Stimulated activated CD8-positive, alpha-beta memory T cell treated with anti-CD3 and anti-CD28 coated beads, Interleukin-12 subunit alpha, Interleukin-12 subunit beta, amount 100 ng/mL, for 24 hours (primary cell): ENCODE data around the gene KRTAP9-7.

ENCODE experiments used
- DNase-seq: peaks from one replicate; pipeline ENCODE4 v3.0.0-alpha.2; 2020; ENCODE audit errors: extremely low read depth

KRTAP9-7 gene

DNA sequence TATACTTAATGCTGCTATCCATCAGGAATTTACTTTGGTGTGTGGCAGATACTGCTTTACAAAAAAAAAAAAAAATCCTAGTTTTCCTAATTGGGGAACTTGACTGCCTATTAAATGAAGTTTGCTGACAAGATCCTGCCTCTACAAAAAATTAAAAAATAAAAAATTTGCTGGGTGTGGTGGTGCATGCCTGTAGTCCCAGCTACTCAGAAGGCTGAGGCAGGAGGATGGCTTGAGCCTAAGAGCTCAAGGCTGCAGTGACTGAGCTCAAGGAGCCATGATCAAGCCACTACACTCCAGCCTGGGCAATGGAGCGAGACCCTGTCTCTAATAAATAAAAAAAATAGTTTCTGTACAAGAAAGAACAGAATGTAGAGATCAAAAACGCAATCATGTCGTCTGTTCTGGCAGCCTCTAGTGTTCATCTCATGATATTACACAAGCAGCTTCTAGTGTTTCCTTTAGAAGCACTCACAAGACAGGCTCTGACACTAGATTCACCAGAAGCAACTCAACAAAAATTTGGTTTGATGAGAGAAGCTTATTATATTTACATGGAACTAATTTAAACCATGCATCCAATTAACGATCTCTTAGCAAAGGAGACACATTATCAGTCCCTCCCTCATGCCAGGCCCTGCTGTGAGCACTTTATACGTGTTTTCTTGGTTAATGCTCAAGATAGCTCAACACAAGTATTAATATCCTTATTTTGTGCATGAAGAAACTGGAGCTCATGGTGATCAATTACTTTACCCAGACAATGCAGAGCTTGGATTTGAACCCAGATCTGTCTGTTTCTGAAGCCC is 46.8 kb downstream of the KRTAP9-7 start:
- DNase-seq, result no peak

DNA sequence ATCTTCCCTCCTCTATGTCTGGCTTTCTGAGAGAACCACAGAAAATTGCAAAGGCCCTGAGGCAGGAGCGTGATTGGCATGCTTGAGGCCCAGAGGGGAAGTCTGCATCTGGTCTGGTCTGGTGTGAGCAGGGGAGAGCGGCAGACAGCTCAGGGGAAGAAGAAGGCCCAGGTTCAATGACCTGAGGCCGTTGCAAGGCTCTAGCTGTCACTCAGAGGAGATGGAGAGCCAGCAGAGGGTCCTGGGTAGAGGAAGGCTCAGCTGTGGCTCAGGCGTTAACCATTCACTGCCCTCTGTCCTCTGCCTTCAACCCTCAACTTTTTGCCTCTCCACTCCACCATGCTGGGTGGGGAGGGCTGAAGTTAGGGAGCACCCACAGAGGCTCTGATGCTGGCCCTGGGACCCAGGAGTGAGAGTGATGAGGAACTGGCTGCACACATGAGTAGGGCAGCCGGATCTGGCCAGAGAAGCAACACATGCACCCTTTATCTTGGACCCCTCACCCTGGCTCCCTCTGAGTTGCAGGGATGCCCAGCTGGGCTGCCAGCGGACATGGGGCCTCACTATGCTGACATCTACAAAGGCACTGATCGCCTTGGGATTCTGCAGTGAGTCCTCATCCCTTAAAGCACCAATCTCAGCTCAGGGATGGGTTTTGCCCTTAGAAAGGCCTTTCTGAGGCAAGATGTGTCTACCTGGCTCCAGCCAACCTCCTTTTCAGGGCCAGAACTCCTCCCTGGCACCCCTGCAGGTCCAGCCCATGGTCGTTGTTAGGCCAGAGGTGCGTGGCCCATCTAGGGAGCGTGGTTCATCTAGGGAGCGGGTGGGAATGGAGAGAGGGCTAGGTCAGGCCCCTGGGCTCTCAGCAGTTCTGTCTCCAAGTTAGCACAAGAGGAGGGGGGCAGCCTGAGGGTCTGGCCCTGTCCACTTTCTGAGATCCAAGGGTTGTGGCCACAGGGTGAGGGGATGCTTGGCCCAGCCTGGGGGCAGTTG is 47.7 kb downstream of the KRTAP9-7 start:
- no peak for DNase-seq

DNA sequence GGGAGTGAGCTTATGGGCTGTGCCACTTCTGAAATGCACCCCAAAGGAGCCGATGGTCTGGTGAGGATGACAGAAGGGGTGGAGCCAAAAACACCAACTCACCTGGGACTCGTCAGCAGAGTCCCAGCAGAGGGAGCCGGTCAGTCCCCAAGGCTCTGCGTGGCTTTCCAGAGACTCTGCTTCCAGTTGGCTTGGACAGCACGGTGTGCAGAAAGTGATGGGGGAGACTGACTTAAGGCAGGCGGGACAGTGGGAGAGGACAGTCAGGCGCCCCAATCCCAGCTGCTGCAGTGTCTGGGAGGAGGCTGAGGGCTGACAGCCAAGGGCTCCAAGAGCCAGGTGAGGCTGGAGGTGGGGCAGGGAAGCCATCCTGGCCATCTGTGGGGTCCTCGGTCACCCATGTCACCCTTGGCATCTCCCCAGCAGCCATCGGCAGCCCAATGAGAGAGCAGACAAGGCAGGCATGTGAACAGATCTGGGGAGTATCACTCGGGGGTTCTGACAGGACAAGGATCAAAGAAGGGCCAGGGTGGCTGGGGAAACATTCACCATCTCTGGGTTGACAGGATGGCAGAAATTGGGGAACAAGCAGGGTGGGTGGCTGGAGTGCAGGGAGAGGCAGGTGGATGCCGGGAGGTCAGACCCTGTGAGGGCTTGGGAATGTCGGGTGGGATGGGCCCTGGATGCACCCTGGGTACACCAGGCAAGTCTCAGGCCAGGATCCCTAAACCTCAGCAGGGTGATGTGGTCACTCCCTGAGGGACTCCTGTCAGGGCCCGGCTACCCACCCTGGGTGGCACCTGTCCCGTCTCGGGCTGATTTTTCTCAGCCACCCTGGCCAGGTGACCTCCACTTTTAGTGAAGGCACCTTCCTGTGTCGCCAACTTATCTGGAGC is 48.9 kb downstream of the KRTAP9-7 start:
- no peak for DNase-seq

DNA sequence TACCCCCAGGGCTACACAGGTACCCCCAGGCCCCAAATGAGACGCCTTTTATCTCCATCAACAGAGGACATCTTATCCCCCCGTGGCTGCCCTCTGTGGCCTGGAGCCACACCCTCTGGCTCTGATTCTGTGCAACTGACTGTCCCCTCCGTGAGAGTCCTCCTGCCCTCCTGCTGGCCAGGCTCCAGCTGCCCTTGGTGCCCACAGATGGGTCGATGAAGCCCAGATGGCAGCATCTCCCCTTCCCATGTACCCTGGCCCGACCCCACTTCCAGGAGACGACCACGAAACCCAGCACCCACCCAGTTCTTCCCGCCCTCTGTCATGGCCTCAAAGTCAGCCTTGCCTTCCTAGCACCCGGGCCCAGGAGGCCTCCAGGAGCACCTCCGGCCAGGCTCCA is 49.6 kb downstream of the KRTAP9-7 start:
- no peak for DNase-seq

DNA sequence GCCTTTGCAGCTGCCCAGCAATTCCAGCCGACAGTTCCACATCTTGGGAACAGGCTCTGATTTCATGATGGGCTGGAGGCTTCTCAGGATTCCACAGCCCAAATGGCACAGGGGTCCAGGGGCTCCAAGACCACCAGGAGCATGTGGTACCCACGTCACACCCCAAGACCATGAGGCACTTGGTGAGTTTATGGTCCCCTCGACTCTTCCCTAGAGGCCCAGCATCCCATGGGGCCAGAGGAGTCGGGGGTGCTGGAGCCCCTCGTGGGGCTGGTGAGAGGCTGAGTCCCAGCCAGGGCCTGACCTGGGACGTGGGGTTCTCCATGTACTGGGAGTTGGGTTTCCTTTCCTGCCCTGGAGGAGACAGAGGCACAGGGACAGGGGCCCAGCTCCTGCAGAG is 50.1 kb downstream of the KRTAP9-7 start:
- DNase-seq, result no peak
